Islet of Langerhans (tissue), 1 donor: ENCODE results near the gene OAS3.
"Not testable (repeated sequence)": the region's sequence is repeated elsewhere in the genome, so short reads cannot be mapped to it uniquely, and the experiment has no call there.

Source experiments
- FAIRE-seq: peaks from one replicate; lab custom pipeline; 2011; peaks lifted over from hg19 to GRCh38; lab: Jason Lieb, UNC

Gene OAS3

GRCh38 chr12:112927475-112927874, 10.8 kb upstream of the OAS3 start:
- no peak for FAIRE-seq

DNA sequence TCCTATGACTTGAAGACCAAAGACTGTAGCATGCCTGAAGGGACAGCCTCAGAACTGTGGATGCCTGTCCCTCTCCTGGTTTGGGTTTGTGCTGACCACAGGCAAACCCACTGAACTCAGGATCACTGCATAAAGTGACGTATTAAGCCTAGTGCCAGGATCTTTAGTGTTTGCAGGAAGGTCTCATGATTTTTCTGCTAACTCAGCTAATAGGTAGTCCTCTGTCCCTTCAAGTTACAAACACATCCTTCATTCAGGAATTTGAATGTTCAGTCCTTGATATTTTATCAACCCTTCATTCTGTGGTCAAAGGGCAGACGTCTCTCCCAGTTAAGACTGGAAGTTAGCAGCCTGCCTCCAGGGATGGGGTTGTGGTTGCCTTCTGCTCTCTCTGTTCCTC, 10.3 kb upstream of the OAS3 start:
- FAIRE-seq: no peak

DNA sequence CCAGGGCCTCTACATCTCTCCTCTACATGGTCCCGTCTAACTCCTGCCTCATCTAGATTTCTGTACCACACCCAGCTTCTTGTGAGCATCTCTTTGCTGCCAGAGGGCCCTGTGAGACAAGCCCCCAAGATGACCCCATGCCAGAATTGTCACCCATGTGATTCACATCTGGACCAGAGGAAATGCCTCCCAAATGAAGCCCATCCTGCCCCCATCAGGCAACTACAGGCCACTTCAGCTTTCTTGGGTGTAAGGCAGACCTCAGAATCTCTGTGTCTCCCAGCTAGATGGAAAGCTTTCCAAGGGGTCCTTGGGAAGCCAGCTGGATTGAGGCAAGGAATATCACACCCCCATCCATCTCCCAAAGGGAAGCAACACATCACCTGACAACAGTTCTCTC, 9.3 kb upstream of the OAS3 start:
- no peak for FAIRE-seq

- FAIRE-seq: no peak
Measured at GRCh38 chr12:112929715-112930114, 8.6 kb upstream of the OAS3 start.

DNA sequence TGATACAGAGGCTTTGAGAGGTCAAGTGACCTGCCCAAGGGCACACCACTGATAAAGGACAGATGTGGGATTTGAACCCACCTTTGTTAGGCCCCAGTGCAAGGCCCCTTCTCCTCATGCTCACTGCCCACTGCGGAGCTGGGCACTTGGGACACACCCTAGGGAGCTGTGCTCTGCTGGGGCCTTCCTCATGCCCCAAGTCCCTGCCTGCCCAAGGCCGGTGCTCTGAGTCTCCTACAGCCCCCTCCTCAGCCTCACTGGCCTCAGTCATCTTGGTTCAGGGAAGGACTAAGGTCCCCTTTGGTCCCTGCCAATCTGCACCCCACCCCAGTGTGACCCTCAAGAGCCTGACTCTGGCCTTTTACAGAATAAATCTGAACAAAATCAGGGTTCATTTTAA, 7.9 kb upstream of the OAS3 start:
- FAIRE-seq: no peak

- FAIRE-seq: no peak
Measured at GRCh38 chr12:112932485-112933128, 5.7 kb upstream of the OAS3 start.

GRCh38 chr12:112933129-112933505, 5.2 kb upstream of the OAS3 start:
- FAIRE-seq: no peak

DNA sequence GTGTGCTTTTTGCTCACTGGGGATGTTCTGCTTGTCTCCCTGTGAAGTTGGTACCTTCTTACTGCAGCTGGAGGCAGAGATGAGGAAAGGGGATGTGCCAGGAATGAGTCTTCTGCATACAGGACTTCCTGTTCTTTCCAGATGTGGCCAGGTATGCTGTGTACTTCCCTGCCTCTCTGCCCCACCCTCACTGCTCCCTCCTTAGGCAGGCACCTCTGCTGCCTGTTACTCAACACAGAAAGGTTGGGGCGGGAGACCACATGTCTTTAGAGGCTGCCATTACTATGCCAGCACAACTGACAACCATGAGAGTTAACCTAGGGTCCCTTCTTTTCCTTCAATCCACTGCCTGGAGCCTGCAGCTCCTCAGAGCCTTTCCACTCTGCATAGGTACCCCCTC, 2.0 kb upstream of the OAS3 start:
- no peak for FAIRE-seq

- no peak for FAIRE-seq
Measured at GRCh38 chr12:112936927-112937326, 1.3 kb upstream of the OAS3 start.

- FAIRE-seq: no peak
Measured at GRCh38 chr12:112938751-112939150, 477 bp downstream of the OAS3 start.

DNA sequence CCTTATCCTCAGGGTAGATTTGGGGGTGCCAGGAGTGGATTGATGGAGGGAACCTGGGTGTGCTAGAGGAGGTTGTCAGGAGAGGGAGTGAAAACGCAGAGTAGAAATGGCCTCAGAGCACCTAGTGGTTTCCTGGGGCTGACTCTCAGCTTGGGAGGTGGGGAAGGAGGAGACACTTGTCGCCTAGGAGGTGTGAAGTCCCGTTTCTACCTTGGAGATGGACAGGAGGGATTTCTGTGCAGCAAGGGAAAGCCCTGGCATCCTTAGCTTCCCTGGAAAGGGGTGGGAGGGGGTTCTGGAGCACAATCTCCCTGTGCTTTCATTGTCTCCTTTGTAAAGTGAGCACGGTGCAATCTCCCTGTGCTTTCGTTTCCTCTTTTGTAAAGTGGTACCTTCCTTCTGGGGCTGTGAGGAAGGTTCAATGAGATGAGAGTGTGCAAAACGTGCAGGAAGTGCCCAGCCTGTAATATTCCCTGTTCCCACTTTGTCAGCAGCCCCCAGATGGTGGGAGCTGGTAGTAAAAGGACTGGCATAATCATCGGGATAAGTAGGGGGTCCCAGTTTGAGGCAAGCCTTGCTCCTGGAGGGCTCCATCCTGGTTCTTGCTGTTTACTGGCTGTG, 1.6 kb downstream of the OAS3 start:
- FAIRE-seq: no peak

DNA sequence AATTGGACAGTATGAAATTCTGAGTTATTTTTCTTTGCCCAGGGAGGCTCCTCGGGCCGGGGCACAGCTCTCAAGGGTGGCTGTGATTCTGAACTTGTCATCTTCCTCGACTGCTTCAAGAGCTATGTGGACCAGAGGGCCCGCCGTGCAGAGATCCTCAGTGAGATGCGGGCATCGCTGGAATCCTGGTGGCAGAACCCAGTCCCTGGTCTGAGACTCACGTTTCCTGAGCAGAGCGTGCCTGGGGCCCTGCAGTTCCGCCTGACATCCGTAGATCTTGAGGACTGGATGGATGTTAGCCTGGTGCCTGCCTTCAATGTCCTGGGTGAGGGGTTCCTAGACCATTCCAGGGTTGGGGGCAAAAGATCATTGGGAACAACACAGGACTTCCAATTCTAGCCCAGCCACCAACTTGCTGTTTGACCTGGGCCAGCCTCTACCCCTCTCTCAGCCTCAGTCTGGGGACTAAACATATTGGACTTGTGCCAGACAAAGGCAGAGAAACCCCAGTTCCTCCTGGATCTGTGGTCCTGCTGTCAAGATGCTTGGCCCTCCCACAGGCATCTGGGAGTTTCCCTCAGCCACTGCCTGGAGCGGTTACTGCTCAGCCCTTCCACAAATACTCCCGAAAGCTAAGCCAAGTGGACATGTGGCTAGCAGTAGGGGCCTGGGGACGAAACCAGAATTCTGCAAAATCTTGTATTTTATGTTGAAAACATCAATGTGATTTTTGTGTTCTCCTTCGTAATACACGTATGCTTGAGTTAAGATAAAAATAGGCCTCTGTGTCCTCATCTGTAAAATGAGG, 3.5 kb downstream of the OAS3 start:
- no peak for FAIRE-seq

DNA sequence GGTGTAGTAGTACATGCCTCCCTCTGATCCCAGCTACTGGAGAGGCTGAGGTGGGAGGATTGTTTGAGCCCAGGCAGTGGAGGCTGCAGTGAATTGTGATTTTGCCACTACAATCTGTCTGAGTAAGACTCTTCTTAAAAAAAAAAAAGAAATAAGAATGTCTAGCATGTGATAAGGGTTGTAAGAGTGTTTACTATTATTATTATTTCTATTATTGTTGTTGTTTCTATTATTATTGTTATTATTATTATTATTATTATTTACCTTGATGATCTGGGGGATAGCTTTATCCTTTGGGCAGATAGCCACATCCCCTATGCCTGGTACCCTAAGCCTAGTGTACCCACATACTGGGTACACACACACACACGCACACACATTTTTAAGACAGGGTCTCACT, 4.3 kb downstream of the OAS3 start:
- FAIRE-seq: no peak

DNA sequence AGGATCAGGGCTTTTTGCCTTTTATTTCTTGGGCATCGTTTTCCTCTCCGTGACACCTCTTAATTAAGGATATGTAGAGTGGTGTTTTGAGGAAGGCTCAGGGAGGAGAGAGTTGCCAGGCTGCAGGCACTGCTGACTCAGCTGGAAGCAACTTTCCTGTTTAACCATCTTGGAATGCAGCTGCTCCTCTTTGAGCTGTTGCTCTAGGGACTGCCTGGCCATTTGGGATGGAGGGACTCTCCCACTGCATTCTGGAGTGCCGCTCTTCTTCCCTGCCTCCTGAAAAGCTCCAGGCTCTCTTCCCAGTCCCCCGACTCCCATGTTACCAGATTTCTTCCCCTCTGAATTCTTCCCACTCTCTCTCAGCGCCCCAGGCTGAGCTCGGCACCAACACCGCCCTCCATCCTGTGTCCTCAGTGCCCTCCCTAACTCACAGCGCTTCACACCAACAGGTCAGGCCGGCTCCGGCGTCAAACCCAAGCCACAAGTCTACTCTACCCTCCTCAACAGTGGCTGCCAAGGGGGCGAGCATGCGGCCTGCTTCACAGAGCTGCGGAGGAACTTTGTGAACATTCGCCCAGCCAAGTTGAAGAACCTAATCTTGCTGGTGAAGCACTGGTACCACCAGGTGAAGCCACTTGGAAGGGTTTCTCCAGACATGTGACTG, 5.9 kb downstream of the OAS3 start:
- FAIRE-seq: no peak

GRCh38 chr12:112945515-112945914, 7.2 kb downstream of the OAS3 start:
- no peak for FAIRE-seq

DNA sequence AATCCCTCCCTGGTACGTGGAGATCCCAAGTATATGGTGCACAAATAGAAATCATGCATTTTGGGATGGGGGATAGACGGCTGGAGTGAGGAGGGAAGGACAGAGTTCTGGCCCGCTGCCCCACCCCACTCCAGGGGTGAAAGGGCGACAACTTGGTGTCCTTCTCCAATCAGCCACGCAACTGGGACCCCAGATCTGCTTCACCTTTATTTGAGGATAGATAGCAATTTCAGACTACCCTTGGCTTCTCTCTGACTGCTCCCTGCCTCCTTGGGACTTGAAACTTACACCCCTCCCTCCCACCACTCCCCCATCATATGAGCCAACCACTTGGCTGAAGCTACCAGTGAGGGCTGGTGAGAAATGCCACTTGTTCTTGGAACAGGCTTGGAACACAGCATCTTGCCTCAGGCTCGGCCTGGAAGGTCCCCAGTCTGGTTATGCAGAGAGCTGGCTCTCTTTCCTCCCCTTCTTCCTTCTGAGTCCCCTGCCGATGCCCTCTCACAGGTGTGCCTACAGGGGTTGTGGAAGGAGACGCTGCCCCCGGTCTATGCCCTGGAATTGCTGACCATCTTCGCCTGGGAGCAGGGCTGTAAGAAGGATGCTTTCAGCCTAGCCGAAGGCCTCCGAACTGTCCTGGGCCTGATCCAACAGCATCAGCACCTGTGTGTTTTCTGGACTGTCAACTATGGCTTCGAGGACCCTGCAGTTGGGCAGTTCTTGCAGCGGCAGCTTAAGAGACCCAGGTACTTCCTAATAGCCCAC, 8.1 kb downstream of the OAS3 start:
- FAIRE-seq: no peak

- FAIRE-seq: no peak
Measured at GRCh38 chr12:112947314-112947713, 9.0 kb downstream of the OAS3 start.

GRCh38 chr12:112947761-112948160, 9.5 kb downstream of the OAS3 start:
- FAIRE-seq: no peak

DNA sequence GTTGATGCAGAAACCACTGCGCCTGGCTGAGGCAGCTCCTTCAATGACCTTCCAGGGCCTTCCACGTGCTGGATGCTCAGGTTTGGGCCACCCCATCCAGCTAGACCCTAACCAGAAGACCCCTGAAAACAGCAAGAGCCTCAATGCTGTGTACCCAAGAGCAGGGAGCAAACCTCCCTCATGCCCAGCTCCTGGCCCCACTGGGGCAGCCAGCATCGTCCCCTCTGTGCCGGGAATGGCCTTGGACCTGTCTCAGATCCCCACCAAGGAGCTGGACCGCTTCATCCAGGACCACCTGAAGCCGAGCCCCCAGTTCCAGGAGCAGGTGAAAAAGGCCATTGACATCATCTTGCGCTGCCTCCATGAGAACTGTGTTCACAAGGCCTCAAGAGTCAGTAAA, 10.5 kb downstream of the OAS3 start:
- FAIRE-seq: no peak

DNA sequence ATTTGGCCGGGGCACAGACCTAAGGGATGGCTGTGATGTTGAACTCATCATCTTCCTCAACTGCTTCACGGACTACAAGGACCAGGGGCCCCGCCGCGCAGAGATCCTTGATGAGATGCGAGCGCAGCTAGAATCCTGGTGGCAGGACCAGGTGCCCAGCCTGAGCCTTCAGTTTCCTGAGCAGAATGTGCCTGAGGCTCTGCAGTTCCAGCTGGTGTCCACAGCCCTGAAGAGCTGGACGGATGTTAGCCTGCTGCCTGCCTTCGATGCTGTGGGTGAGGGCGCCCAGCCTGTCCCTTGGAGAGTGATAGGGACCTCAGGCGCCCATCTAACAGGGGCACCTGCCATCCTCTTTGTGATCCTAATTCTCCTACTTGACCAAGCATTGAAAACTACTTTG, 12.4 kb downstream of the OAS3 start:
- no peak for FAIRE-seq

GRCh38 chr12:112957125-112957524, 18.9 kb downstream of the OAS3 start:
- FAIRE-seq: not testable (repeated sequence)

DNA sequence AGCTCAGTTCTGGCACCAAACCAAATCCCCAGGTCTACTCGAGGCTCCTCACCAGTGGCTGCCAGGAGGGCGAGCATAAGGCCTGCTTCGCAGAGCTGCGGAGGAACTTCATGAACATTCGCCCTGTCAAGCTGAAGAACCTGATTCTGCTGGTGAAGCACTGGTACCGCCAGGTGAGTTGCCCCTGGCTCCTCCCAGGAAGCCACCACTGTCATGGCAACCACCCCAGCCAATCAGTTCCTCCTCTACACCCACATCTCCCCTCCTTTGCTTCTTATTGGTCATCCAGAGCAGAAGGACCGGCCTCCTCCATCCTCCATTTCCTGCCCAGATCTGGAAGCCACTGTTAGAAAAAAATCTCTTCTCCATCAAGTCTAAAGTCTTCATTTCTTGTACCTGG, 22.8 kb downstream of the OAS3 start:
- FAIRE-seq: no peak
